Keratinocyte (primary cell): Measurements from ENCODE around the gene LILRA6. TPM values are rescaled to one million over a fixed set of nuclear protein-coding genes. Genes with fewer than 3 reads are reported as not detected.

Experiments used
- DNase-seq: peaks from one replicate; pipeline ENCODE4 v3.0.0-alpha.2; 2011; ENCODE audit warnings: low read depth, missing footprints, low spot score
- FAIRE-seq: peaks from 2 replicates; lab custom pipeline; 2011; peaks lifted over from hg19 to GRCh38; lab: Jason Lieb, UNC
- H2AFZ ChIP-seq: 2 replicates; pipeline ENCODE4 v1.6.0; 2012; ENCODE audit warnings: low read length, control low read depth, inconsistent platforms; ENCODE audit not compliant: control insufficient read depth
- H3K27ac ChIP-seq: 2 replicates; pipeline ENCODE4 v1.5.1; 2011; ENCODE audit warnings: low read length; ENCODE audit not compliant: control insufficient read depth, insufficient read depth
- H3K27me3 ChIP-seq: 3 replicates; pipeline ENCODE4 v1.6.0; 2011; ENCODE audit warnings: low read length; ENCODE audit not compliant: control insufficient read depth, insufficient read depth; ENCODE audit errors: extremely low read depth
- H3K36me3 ChIP-seq, 2 experiments: 2 replicates in 1 of 2; 3 replicates in 1 of 2; pipeline ENCODE4 v1.5.1; 2011; ENCODE audit warnings: low read length in 2 of 2, mild to moderate bottlenecking in 1 of 2; ENCODE audit not compliant: control insufficient read depth in 2 of 2, insufficient read depth in 2 of 2; ENCODE audit errors: extremely low read depth in 1 of 2
- H3K4me1 ChIP-seq: 3 replicates; pipeline ENCODE4 v1.5.1; 2011; ENCODE audit warnings: low read length; ENCODE audit not compliant: control insufficient read depth, insufficient read depth; ENCODE audit errors: extremely low read depth
- H3K4me2 ChIP-seq: 3 replicates; pipeline ENCODE4 v1.6.0; 2011; ENCODE audit warnings: low read depth, low read length; ENCODE audit not compliant: control insufficient read depth, insufficient read depth; ENCODE audit errors: extremely low read depth
- H3K4me3 ChIP-seq, 3 experiments: fragments of 200-600 bp in 1 of 3; sonication (generic) in 1 of 3; 2 replicates in 2 of 3; 3 replicates in 1 of 3; pipeline ENCODE4 v1.5.1; 2011 to 2016; ENCODE audit warnings: low read length in 3 of 3, mild to moderate bottlenecking in 3 of 3, control low read depth in 2 of 3, inconsistent platforms in 1 of 3, low read depth in 1 of 3, mixed read lengths in 1 of 3, mixed run types in 1 of 3, moderate library complexity in 1 of 3; ENCODE audit not compliant: control insufficient read depth in 2 of 3, insufficient read depth in 2 of 3; ENCODE audit errors: extremely low read depth in 1 of 3
- H3K79me2 ChIP-seq: 2 replicates; pipeline ENCODE4 v1.6.0; 2012; ENCODE audit warnings: low read length; ENCODE audit not compliant: control insufficient read depth, insufficient read depth
- H3K9ac ChIP-seq: 3 replicates; pipeline ENCODE4 v1.6.0; 2011; ENCODE audit warnings: low read length; ENCODE audit not compliant: control insufficient read depth, insufficient read depth; ENCODE audit errors: extremely low read depth
- H3K9me1 ChIP-seq: 3 replicates; pipeline ENCODE4 v1.6.0; 2011; ENCODE audit warnings: low read length; ENCODE audit not compliant: control insufficient read depth, insufficient read depth; ENCODE audit errors: extremely low read depth
- H3K9me3 ChIP-seq: 2 replicates; pipeline ENCODE4 v1.5.1; 2012; ENCODE audit warnings: low read depth, low read length; ENCODE audit not compliant: control insufficient read depth
- H4K20me1 ChIP-seq: 3 replicates; pipeline ENCODE4 v1.6.0; 2011; ENCODE audit warnings: low read length; ENCODE audit not compliant: control insufficient read depth, insufficient read depth; ENCODE audit errors: extremely low read depth
- CTCF ChIP-seq, 3 experiments: IDR thresholded peaks in 1 of 3; conservative IDR thresholded peaks in 1 of 3; optimal IDR thresholded peaks in 1 of 3; 2 replicates in 2 of 3; 3 replicates in 1 of 3; pipeline versions ENCODE3 to v1.5.1; 2011; ENCODE audit warnings: low read length in 3 of 3, mild to moderate bottlenecking in 3 of 3, moderate library complexity in 2 of 3, control low read depth in 1 of 3, inconsistent platforms in 1 of 3; ENCODE audit not compliant: insufficient read depth in 2 of 3; ENCODE audit errors: extremely low read depth in 1 of 3
- EZH2 ChIP-seq: IDR thresholded peaks from one replicate; pipeline ENCODE4 v1.6.1; 2012; ENCODE audit warnings: inconsistent platforms, mild to moderate bottlenecking, low read length, moderate library complexity
- dilution Hi-C: fragments of 300-500 bp; cut with MboI; formaldehyde crosslinking; loops from one replicate; pipeline ENCODE4 v1.7.0; 2020; ENCODE audit warnings: low sequenced_read_pairs; ENCODE audit not compliant: extremely low pct_ligation_motif_present
- polyA plus RNA-seq, 5 experiments: library from polyadenylated mRNA; depleted of rRNA in 3 of 5; stranded (reverse) in 3 of 5; stranded (forward) in 1 of 5; unstranded in 1 of 5; fragments of >200 nt; gene quantifications; 1 replicate in 1 of 5; 2 replicates in 3 of 5; 3 replicates in 1 of 5; pipeline versions ENCODE4 v1.2.1 to v1.2.3, GENCODE V29; 2011 to 2012; ENCODE audit warnings: missing spikeins in 2 of 5, low read depth in 1 of 5, low replicate concordance in 1 of 5

Gene LILRA6
- polyA plus RNA-seq, 1 donor (not counting 4 experiments of a cell fraction or from before 2014, with no cell fraction given) = not detected

GRCh38 chr19:54262470-54262869 is 19.9 kb upstream of the LILRA6 start:
- dilution Hi-C loops = no loop called here
- Histone ChIP-seq H3K4me2 (no peak overlapping the region), H3K36me3 (no peaks in the 10 kb centered on the region), H2AFZ (no peak overlapping the region), H3K27me3 (no peaks in the 10 kb centered on the region), H3K79me2 (no peaks in the 10 kb centered on the region), H3K27ac (no peak overlapping the region), H4K20me1 (no peaks in the 10 kb centered on the region), H3K4me1 (no peaks in the 10 kb centered on the region), H3K9me3 (no peaks in the 10 kb centered on the region), H3K9ac (no peak overlapping the region), H3K9me1 (no peaks in the 10 kb centered on the region), H3K4me3 (no peak overlapping the region)
- FAIRE-seq = no peak
- TF ChIP-seq CTCF (optimal IDR thresholded peaks at IDR 0.05 in 1 of 3, IDR thresholded peaks at IDR 0.05 in 1 of 3, conservative IDR thresholded peaks at IDR 0.05 in 1 of 3; ENCODE audit: extremely low read depth in 1 of 3, insufficient read depth in 2 of 3, low read length in 3 of 3) = no peak
- no peak for TF ChIP-seq EZH2
- no peak for DNase-seq

- Histone ChIP-seq H3K4me2 (no peak overlapping the region), H3K4me1 (no peaks in the 10 kb centered on the region), H3K4me3 (no peak overlapping the region), H3K9ac (no peak overlapping the region), H2AFZ (no peak overlapping the region), H3K9me3 (no peaks in the 10 kb centered on the region), H3K9me1 (no peaks in the 10 kb centered on the region), H3K27ac (no peak overlapping the region), H3K36me3 (no peaks in the 10 kb centered on the region), H4K20me1 (no peaks in the 10 kb centered on the region), H3K27me3 (no peaks in the 10 kb centered on the region), H3K79me2 (no peaks in the 10 kb centered on the region)
- dilution Hi-C loops = no loop called here
- TF ChIP-seq CTCF (optimal IDR thresholded peaks at IDR 0.05 in 1 of 3, IDR thresholded peaks at IDR 0.05 in 1 of 3, conservative IDR thresholded peaks at IDR 0.05 in 1 of 3; ENCODE audit: extremely low read depth in 1 of 3, insufficient read depth in 2 of 3, low read length in 3 of 3) (no peak), EZH2 (no peak)
- DNase-seq (no peak), FAIRE-seq (no peak)
Observed at GRCh38 chr19:54262066-54262465, 19.5 kb upstream of the LILRA6 start.
